OCI-LY3 (cell line): ENCODE measurements around the gene FAM181A.

Experiments used
- H2AFZ ChIP-seq: fragments of 200-600, 300-600 bp; shearing (Covaris generic); 2 replicates; pipeline ENCODE4 v1.6.0; 2014; ENCODE audit warnings: antibody characterized with exemption, low read depth, low read length
- H3K27ac ChIP-seq: fragments of 200-600, 300-600 bp; sonication (generic); 2 replicates; pipeline ENCODE4 v1.5.1; 2014; ENCODE audit warnings: mild to moderate bottlenecking, low read length, moderate library complexity, mixed read lengths
- H3K27me3 ChIP-seq: fragments of 200-600, 300-600 bp; sonication (generic); 2 replicates; pipeline ENCODE4 v1.6.1; 2014; ENCODE audit warnings: low read depth, low read length, mixed read lengths
- H3K36me3 ChIP-seq: fragments of 200-600, 300-600 bp; sonication (generic); replicated peaks from 2 replicates; pipeline ENCODE3; 2014; ENCODE audit warnings: low read depth, low read length, mixed read lengths
- H3K4me1 ChIP-seq: fragments of 300-600, 200-600 bp; sonication (generic); 2 replicates; pipeline ENCODE4 v1.6.1; 2014; ENCODE audit warnings: low read length, mixed read lengths
- H3K4me2 ChIP-seq: fragments of 200-600, 300-600 bp; sonication (generic); 2 replicates; pipeline ENCODE4 v1.6.1; 2014; ENCODE audit warnings: low read length, mixed read lengths
- H3K4me3 ChIP-seq: fragments of 300-600, 200-600 bp; sonication (generic); 2 replicates; pipeline ENCODE4 v1.5.1; 2014; ENCODE audit warnings: antibody characterized with exemption, mild to moderate bottlenecking, low read length, moderate library complexity
- H3K79me2 ChIP-seq: fragments of 300-600, 200-600 bp; shearing (Covaris generic); 2 replicates; pipeline ENCODE4 v1.6.1; 2014; ENCODE audit warnings: mild to moderate bottlenecking, low read length, mixed read lengths
- H3K9ac ChIP-seq: fragments of 300-600, 200-600 bp; shearing (Covaris generic); 2 replicates; pipeline ENCODE4 v1.6.0; 2014; ENCODE audit warnings: mild to moderate bottlenecking, low read length, moderate library complexity
- H3K9me3 ChIP-seq: fragments of 200-600, 300-600 bp; shearing (Covaris generic); 2 replicates; pipeline ENCODE4 v1.6.1; 2014; ENCODE audit warnings: low read length, mixed read lengths; ENCODE audit not compliant: insufficient read depth
- H4K20me1 ChIP-seq: fragments of 200-600, 300-600 bp; sonication (generic); 2 replicates; pipeline ENCODE4 v1.6.1; 2016; ENCODE audit warnings: low read length, mixed read lengths; ENCODE audit not compliant: insufficient read depth
- EZH2phosphoT487 ChIP-seq: fragments of 200-600 bp; shearing (Covaris generic); IDR thresholded peaks from 2 replicates; pipeline ENCODE4 v1.6.1; 2018; ENCODE audit warnings: antibody characterized with exemption, mixed run types, low read depth
- TF ChIP-seq, protein P1 (sequence below): fragments of 200-600, 300-600 bp; sonication (generic); IDR thresholded peaks from 2 replicates; pipeline ENCODE4 v1.5.1; 2014; ENCODE audit warnings: antibody characterized with exemption, low read length, low read depth

FAM181A gene

DNA sequence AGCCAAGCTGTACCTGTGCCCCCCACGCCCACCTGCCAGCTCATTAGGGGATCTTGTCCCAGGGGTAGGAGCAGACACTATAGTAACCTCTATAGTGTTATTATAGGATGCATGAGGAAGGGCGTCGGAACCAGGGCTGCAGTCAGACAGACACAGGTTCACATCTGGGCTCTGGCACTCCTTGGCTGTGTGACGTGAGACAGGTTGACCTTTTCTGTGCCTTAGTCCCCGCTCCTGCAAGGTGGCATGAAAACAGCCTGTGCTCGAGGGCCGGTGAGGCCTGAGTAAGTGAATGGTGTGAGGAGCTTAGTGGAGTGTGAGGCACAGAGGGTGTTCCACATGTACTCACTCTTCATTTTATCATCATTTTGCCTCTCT is 30.2 kb downstream of the FAM181A start:
- Histone ChIP-seq H3K4me2 (peak overlapping the region; percentile 81), H3K9ac (peak overlapping the region; percentile 70; the same call in 1 of the 2 replicates), H3K27ac (peak overlapping the region; percentile 20; the same call in 1 of the 2 replicates), H3K36me3 (no peaks in the 10 kb centered on the region), H3K4me3 (no peak overlapping the region), H3K27me3 (no peaks in the 10 kb centered on the region; the same call in 1 of the 2 replicates), H2AFZ (no peak overlapping the region), H4K20me1 (no peaks in the 10 kb centered on the region), H3K9me3 (no peaks in the 10 kb centered on the region), H3K4me1 (peaks cover 94% of the 10 kb centered on the region), H3K79me2 (no peaks in the 10 kb centered on the region)
- TF ChIP-seq, protein P1, sequence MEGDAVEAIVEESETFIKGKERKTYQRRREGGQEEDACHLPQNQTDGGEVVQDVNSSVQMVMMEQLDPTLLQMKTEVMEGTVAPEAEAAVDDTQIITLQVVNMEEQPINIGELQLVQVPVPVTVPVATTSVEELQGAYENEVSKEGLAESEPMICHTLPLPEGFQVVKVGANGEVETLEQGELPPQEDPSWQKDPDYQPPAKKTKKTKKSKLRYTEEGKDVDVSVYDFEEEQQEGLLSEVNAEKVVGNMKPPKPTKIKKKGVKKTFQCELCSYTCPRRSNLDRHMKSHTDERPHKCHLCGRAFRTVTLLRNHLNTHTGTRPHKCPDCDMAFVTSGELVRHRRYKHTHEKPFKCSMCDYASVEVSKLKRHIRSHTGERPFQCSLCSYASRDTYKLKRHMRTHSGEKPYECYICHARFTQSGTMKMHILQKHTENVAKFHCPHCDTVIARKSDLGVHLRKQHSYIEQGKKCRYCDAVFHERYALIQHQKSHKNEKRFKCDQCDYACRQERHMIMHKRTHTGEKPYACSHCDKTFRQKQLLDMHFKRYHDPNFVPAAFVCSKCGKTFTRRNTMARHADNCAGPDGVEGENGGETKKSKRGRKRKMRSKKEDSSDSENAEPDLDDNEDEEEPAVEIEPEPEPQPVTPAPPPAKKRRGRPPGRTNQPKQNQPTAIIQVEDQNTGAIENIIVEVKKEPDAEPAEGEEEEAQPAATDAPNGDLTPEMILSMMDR: no peak
- TF ChIP-seq EZH2phosphoT487: no peak

DNA sequence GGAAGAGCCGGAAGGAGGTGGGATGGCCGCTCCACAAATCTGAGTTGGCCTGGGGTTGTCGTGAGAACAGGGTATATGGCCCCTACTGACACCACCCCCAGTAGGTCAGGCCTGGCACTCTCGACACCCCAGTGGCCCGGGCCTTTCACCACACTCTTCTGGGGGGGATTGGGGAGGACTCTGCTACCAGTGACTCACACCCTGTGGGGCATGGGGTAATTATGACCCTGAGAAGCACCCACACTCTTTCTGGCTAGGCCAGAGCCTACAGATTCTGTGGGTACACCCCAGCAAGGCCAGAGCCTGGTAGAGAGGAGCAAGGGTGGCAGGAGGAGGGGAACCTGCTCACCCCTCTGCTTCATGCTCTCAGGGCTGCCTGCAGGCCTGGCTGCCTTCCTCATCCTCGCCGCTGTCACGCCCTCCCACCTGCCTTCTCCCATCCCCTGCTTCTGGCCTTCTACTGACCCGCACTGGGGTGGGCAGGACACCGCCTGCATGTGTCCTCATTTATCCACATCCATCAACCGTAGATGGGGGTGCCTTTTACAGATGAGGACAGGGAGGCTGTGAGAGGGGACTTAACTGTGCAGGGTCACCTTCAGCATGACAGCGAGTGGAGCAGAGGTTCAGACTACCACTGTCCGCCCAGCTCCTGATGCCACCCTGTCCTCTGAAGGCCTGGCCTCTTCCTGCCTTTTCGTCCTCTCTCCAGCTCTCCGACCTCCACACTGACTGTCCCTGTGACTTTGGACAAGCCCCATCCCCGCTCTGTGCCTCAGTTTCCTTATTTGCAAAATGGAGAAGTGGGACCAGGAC is 30.8 kb downstream of the FAM181A start:
- Histone ChIP-seq H4K20me1 (no peaks in the 10 kb centered on the region), H3K36me3 (no peaks in the 10 kb centered on the region), H3K4me1 (peaks cover 99% of the 10 kb centered on the region), H2AFZ (no peak overlapping the region), H3K4me3 (no peak overlapping the region; the same call in 1 of the 2 replicates), H3K27me3 (no peaks in the 10 kb centered on the region; the same call in 1 of the 2 replicates), H3K9ac (peak overlapping the region; percentile 75), H3K9me3 (no peaks in the 10 kb centered on the region), H3K79me2 (no peaks in the 10 kb centered on the region), H3K27ac (peak overlapping the region; percentile 90), H3K4me2 (peak overlapping the region; percentile 82)
- no peak for TF ChIP-seq EZH2phosphoT487
- TF ChIP-seq, protein P1: no peak

DNA sequence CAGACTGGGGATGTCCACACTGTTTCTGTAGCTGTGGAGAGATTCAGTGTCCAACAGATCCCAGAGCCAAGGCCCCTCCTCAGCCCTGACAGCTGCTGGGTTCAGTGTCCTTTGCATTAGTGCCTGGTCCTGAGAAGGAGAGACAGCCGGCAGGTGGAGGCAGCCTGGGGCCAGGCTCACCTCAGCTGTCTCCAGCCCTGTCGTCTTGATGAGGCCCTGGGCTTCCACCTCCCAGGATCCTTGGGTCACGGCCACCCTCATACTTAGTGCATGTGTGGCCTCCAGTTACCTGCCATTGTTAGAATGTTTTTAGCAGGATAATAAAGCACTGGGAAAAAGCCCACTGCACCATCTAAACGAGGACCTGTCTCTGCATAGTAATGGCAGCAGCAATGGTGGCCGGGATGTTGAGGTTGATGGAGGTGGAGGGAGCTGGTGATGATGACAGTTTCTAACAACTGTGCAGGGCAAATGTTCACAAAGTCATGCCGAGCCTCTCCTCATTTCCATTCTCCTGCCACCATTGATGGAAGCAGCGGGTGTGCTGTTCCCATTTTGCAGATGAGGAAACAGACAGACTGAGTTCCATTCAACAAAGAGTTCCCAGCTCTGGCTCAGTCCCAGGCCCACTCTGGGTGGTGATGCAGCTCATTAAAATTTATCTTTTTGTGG is 31.6 kb downstream of the FAM181A start:
- Histone ChIP-seq H3K4me2 (peak overlapping the region; percentile 82), H3K4me1 (peaks cover 99% of the 10 kb centered on the region), H3K4me3 (peak overlapping the region; percentile 57), H3K36me3 (no peaks in the 10 kb centered on the region), H4K20me1 (no peaks in the 10 kb centered on the region), H3K79me2 (no peaks in the 10 kb centered on the region), H3K9ac (peak overlapping the region; percentile 75), H2AFZ (no peak overlapping the region), H3K27me3 (no peaks in the 10 kb centered on the region; the same call in 1 of the 2 replicates), H3K9me3 (no peaks in the 10 kb centered on the region), H3K27ac (peak overlapping the region; percentile 90)
- TF ChIP-seq EZH2phosphoT487: no peak
- TF ChIP-seq, protein P1: no peak
